Kidney (tissue), 14 donors: Measurements from ENCODE around the gene ALAS1. TPM values are rescaled to one million over a fixed set of nuclear protein-coding genes. Genes with fewer than 3 reads are reported as not detected.
"Not testable (repeated sequence)": the region's sequence is repeated elsewhere in the genome, so short reads cannot be mapped to it uniquely, and the experiment has no call there.

Source experiments
- DNase-seq, 5 donors: peaks; one replicate each; pipeline ENCODE4 v3.0.0-alpha.2; 2013 to 2020
- FAIRE-seq: peaks from 2 replicates; lab custom pipeline; 2012; peaks lifted over from hg19 to GRCh38; lab: Jason Lieb, UNC
- H3K27ac ChIP-seq, 2 donors: one replicate each; pipeline ENCODE4 v1.7.0; 2013; ENCODE audit warnings: low read depth in 2 of 2, low read length in 2 of 2, inconsistent platforms in 1 of 2
- H3K27me3 ChIP-seq: one replicate; pipeline ENCODE4 v1.7.1; 2013; ENCODE audit warnings: low read length, inconsistent platforms; ENCODE audit not compliant: control insufficient read depth, insufficient read depth
- H3K36me3 ChIP-seq, 3 donors: one replicate each; pipeline versions ENCODE4 v1.7.0 to v1.7.1; 2013; ENCODE audit warnings: low read length in 3 of 3, control low read depth in 1 of 3, inconsistent platforms in 1 of 3; ENCODE audit not compliant: insufficient read depth in 3 of 3, control insufficient read depth in 2 of 3
- H3K4me1 ChIP-seq, 3 donors: one replicate each; pipeline versions ENCODE4 v1.7.0 to v1.7.1; 2013; ENCODE audit warnings: low read length in 3 of 3, inconsistent platforms in 1 of 3, low read depth in 1 of 3; ENCODE audit not compliant: control insufficient read depth in 2 of 3, insufficient read depth in 2 of 3
- H3K4me3 ChIP-seq, 3 donors: one replicate each; pipeline versions ENCODE4 v1.7.0 to v1.8.1; 2013; ENCODE audit warnings: low read length in 3 of 3, control low read depth in 1 of 3, inconsistent platforms in 1 of 3
- H3K9ac ChIP-seq, 3 donors: one replicate each; pipeline versions ENCODE4 v1.7.0 to v1.7.1; 2013; ENCODE audit warnings: low read length in 3 of 3, control low read depth in 1 of 3, inconsistent platforms in 1 of 3
- H3K9me3 ChIP-seq, 3 donors: one replicate each; pipeline versions ENCODE4 v1.7.0 to v1.7.1; 2013; ENCODE audit warnings: low read length in 3 of 3, control low read depth in 1 of 3, inconsistent platforms in 1 of 3; ENCODE audit not compliant: control insufficient read depth in 2 of 3, insufficient read depth in 1 of 3
- CTCF ChIP-seq: IDR thresholded peaks from 3 replicates; pipeline ENCODE4 v1.5.1; 2012; ENCODE audit warnings: mild to moderate bottlenecking, moderate library complexity, borderline replicate concordance; ENCODE audit not compliant: insufficient read depth; ENCODE audit errors: extremely low read depth
- intact Hi-C: fragments of 100-400 bp; cut with DNase I; formaldehyde crosslinking; loops from one replicate; pipeline ENCODE4 v1.11.1; 2022
- polyA plus RNA-seq: library from polyadenylated mRNA; stranded (reverse); fragments of 350-450 nt; fragmentation: Illumina TruSeq; extraction: RNeasy Lipid Tissue Mini Kit (QIAGEN cat#74804); gene quantifications from one replicate; pipeline ENCODE4 v1.2.3, GENCODE V29; 2014; ENCODE audit warnings: low read depth, low replicate concordance; ENCODE audit not compliant: insufficient read depth
- total RNA-seq: library from RNA; stranded (reverse); fragmentation: NEBNext Ultra II Directional; extraction: Animal tissue kit (Norgen Biotek cat#: 25700); gene quantifications from one replicate; pipeline ENCODE4 v1.2.1, GENCODE V29; 2021
- donor health status: control.
- donor health status: control.
- donor health status: control.
- donor health status: control.
- donor health status: control.
- donor health status: DM: yes; HTN: yes; CAD: no.
- donor health status: Normal renal cell carcinoma (clear cell type).

The ALAS1 gene
- total and polyA plus RNA-seq, 2 donors from 2014 or later, result 42.8 to 77.2 TPM

GRCh38 chr3:52150357-52150756, 47.6 kb upstream of the ALAS1 start:
- H3K4me3 ChIP-seq, result no peak overlapping the region
- no peak overlapping the region for H3K9ac ChIP-seq
- no peaks in the 10 kb centered on the region for H3K9me3 ChIP-seq
- FAIRE-seq (no peak), DNase-seq (no peak)
- no peaks in the 10 kb centered on the region for H3K27me3 ChIP-seq
- no peak for TF ChIP-seq CTCF
- no peaks in the 10 kb centered on the region for H3K36me3 ChIP-seq
- H3K4me1 ChIP-seq, result peaks cover 0 to 8% (median 0%) of the 10 kb centered on the region in 3 donors
- no peak overlapping the region for H3K27ac ChIP-seq
- intact Hi-C loops, result no loop called here

DNA sequence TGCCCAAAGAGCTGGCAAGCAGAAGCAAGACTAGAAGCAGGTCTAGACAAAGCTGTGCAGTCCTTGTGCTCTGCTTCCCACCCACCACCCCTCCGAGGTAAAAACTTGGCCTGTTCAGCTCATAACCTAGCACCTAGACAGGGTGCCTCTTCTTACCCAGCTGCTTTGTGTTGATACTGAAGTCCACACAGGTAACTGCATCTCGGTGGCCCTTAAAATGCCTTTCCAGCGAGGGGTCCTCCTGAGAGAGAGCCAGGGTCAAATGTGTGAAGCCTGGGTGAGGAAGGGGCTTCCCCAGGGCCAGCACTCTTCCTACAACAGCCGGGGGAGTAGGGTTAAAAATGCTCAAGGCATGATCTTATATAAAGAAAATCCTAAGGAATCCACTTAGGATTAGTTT, 47.1 kb upstream of the ALAS1 start:
- H3K27ac ChIP-seq, result no peak overlapping the region
- H3K9ac ChIP-seq, result no peak overlapping the region
- no peak for DNase-seq
- H3K4me3 ChIP-seq, result no peak overlapping the region
- no peaks in the 10 kb centered on the region for H3K36me3 ChIP-seq
- H3K9me3 ChIP-seq, result no peaks in the 10 kb centered on the region
- intact Hi-C loops, result no loop called here
- no peak for TF ChIP-seq CTCF
- H3K4me1 ChIP-seq, result peaks cover 0 to 8% (median 0%) of the 10 kb centered on the region in 3 donors
- H3K27me3 ChIP-seq, result no peaks in the 10 kb centered on the region
- no peak for FAIRE-seq

DNA sequence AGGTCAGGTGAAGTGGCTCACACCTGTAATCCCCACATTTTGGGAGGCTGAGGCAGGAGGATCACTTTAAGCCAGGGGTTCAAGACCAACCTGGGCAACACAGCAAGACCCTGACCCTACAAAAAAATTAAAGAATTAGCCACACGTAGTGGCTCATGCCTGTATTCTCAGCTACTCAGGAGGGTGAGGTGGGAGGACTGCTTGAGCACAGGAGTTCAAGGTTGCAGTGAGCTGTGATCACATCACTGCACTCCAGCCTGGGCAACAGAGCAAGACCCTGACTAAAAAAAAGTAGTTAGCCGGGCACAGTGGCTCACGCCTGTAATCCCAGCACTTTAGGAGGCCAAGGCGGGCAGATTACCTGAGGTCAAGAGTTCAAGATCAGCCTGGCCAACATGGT, 46.0 kb upstream of the ALAS1 start:
- DNase-seq, H3K9me3 ChIP-seq, H3K36me3 ChIP-seq, H3K27ac ChIP-seq, H3K9ac ChIP-seq, FAIRE-seq, H3K27me3 ChIP-seq, intact Hi-C loops, H3K4me3 ChIP-seq, H3K4me1 ChIP-seq: not testable (repeated sequence)

- intact Hi-C loops, result no loop called here
- peak in 4 of 5 donors; percentile 16 to 69 (median 28) for DNase-seq
- H3K27ac ChIP-seq, result peak overlapping the region in 1 of 2 donors; percentile 89
Measured at GRCh38 chr3:52153389-52154096, 44.4 kb upstream of the ALAS1 start.

More at GRCh38 chr3:52153389-52154096, 44.4 kb upstream of the ALAS1 start:
- peaks cover 0 to 8% (median 0%) of the 10 kb centered on the region in 3 donors for H3K4me1 ChIP-seq
- H3K36me3 ChIP-seq, result no peaks in the 10 kb centered on the region
- H3K9ac ChIP-seq, result peak overlapping the region in 2 of 3 donors; percentile 25 to 56
- no peak for TF ChIP-seq CTCF
- FAIRE-seq, result no peak
- H3K9me3 ChIP-seq, result no peaks in the 10 kb centered on the region
- no peaks in the 10 kb centered on the region for H3K27me3 ChIP-seq
- peak overlapping the region; percentile 60 to 76 (median 71) for H3K4me3 ChIP-seq
